Activated naive CD8-positive, alpha-beta T cell treated with anti-CD3 and anti-CD28 coated beads for 36 hours (primary cell): ENCODE data around the gene SVIP. TPM values are rescaled to one million over a fixed set of nuclear protein-coding genes. Genes with fewer than 3 reads are reported as not detected.

Source experiments
- DNase-seq: peaks from one replicate; pipeline ENCODE4 v3.0.0; 2021
- H3K27ac Mint-ChIP-seq: one replicate; pipeline ENCODE4 v1.8.0; 2022; ENCODE audit warnings: mild to moderate bottlenecking, moderate library complexity, mixed read lengths
- H3K27me3 Mint-ChIP-seq: one replicate; pipeline ENCODE4 v1.8.0; 2022; ENCODE audit warnings: mild to moderate bottlenecking, mixed read lengths
- H3K36me3 Mint-ChIP-seq: one replicate; pipeline ENCODE4 v1.8.0; 2021; ENCODE audit warnings: mild to moderate bottlenecking, mixed read lengths
- H3K4me1 Mint-ChIP-seq: one replicate; pipeline ENCODE4 v1.8.0; 2021; ENCODE audit warnings: mixed read lengths
- H3K4me3 Mint-ChIP-seq: one replicate; pipeline ENCODE4 v1.8.0; 2022; ENCODE audit warnings: mild to moderate bottlenecking, moderate library complexity, mixed read lengths
- H3K9me3 Mint-ChIP-seq: one replicate; pipeline ENCODE4 v1.8.0; 2022; ENCODE audit warnings: mixed read lengths
- total RNA-seq, 2 experiments: library from RNA; stranded (reverse); gene quantifications; one replicate each; pipeline ENCODE4 v1.2.3, GENCODE V29; 2021

Gene SVIP
- total RNA-seq = 10 to 100 TPM; 79.4 to 86.7 TPM

GRCh38 chr11:22829231-22830081 is at the start of gene SVIP:
Gene SVIP (minus strand): TSS chr11:22829801. CDS start chr11:22829748, 53 bp downstream.
- Mint-ChIP-seq H3K27me3 (no peaks in the 10 kb centered on the region), H3K27ac (peak within 1 kb of the TSS; percentile 90)
- DNase-seq = peak; percentile 90

GRCh38 chr11:22878604-22879003 is 49.0 kb upstream of the SVIP start:
- H3K27me3 Mint-ChIP-seq = no peaks in the 10 kb centered on the region
- H3K36me3 Mint-ChIP-seq = no peaks in the 10 kb centered on the region
- no peak for DNase-seq
- no peaks in the 10 kb centered on the region for H3K4me1 Mint-ChIP-seq
- no peak overlapping the region for H3K4me3 Mint-ChIP-seq
- no peak overlapping the region for H3K27ac Mint-ChIP-seq
- H3K9me3 Mint-ChIP-seq = no peaks in the 10 kb centered on the region

More at GRCh38 chr11:22829231-22830081, at the start of gene SVIP:
- H3K4me3 Mint-ChIP-seq = peak within 1 kb of the TSS; percentile 84
- no peaks in the 10 kb centered on the region for H3K9me3 Mint-ChIP-seq
- peaks cover 14% of the 10 kb centered on the region for H3K36me3 Mint-ChIP-seq
- peaks cover 15% of the 10 kb centered on the region for H3K4me1 Mint-ChIP-seq

- Mint-ChIP-seq H3K4me3 (no peak overlapping the region), H3K27ac (no peak overlapping the region)
- DNase-seq = no peak
Observed at GRCh38 chr11:22878039-22878438, 48.4 kb upstream of the SVIP start.

GRCh38 chr11:22875869-22876473 is 46.4 kb upstream of the SVIP start:
- no peaks in the 10 kb centered on the region for H3K9me3 Mint-ChIP-seq
- H3K4me3 Mint-ChIP-seq = no peak overlapping the region
- no peaks in the 10 kb centered on the region for H3K27me3 Mint-ChIP-seq

More at GRCh38 chr11:22878039-22878438, 48.4 kb upstream of the SVIP start:
- Mint-ChIP-seq H3K4me1 (no peaks in the 10 kb centered on the region), H3K36me3 (no peaks in the 10 kb centered on the region), H3K9me3 (no peaks in the 10 kb centered on the region), H3K27me3 (no peaks in the 10 kb centered on the region)

GRCh38 chr11:22869325-22869724 is 39.7 kb upstream of the SVIP start:
- H3K27ac Mint-ChIP-seq = no peak overlapping the region
- H3K36me3 Mint-ChIP-seq = peaks cover 2% of the 10 kb centered on the region
- H3K27me3 Mint-ChIP-seq = no peaks in the 10 kb centered on the region

More at GRCh38 chr11:22875869-22876473, 46.4 kb upstream of the SVIP start:
- Mint-ChIP-seq H3K27ac (no peak overlapping the region), H3K4me1 (no peaks in the 10 kb centered on the region), H3K36me3 (no peaks in the 10 kb centered on the region)
- DNase-seq = peak; percentile 26

GRCh38 chr11:22860241-22860640 is 30.6 kb upstream of the SVIP start, which contains the start of gene CCDC179:
Gene CCDC179 (minus strand): TSS chr11:22860474. CDS start chr11:22860421, 53 bp downstream.
- no peak within 1 kb of the TSS for H3K27ac Mint-ChIP-seq
- H3K27me3 Mint-ChIP-seq = no peaks in the 10 kb centered on the region
- H3K36me3 Mint-ChIP-seq = peaks cover 5% of the 10 kb centered on the region
- no peak within 1 kb of the TSS for H3K4me3 Mint-ChIP-seq
- DNase-seq = no peak
- H3K4me1 Mint-ChIP-seq = no peaks in the 10 kb centered on the region
- H3K9me3 Mint-ChIP-seq = no peaks in the 10 kb centered on the region

More at GRCh38 chr11:22869325-22869724, 39.7 kb upstream of the SVIP start:
- Mint-ChIP-seq H3K4me3 (no peak overlapping the region), H3K9me3 (no peaks in the 10 kb centered on the region), H3K4me1 (no peaks in the 10 kb centered on the region)
- no peak for DNase-seq

GRCh38 chr11:22859756-22860155 is 30.2 kb upstream of the SVIP start:
- no peak for DNase-seq
- Mint-ChIP-seq H3K4me1 (no peaks in the 10 kb centered on the region), H3K9me3 (no peaks in the 10 kb centered on the region), H3K27me3 (no peaks in the 10 kb centered on the region), H3K4me3 (no peak overlapping the region), H3K36me3 (peaks cover 4% of the 10 kb centered on the region), H3K27ac (no peak overlapping the region)

GRCh38 chr11:22851477-22851876 is 21.9 kb upstream of the SVIP start:
- no peaks in the 10 kb centered on the region for H3K27me3 Mint-ChIP-seq
- H3K4me3 Mint-ChIP-seq = no peak overlapping the region

GRCh38 chr11:22846726-22847125 is 17.1 kb upstream of the SVIP start:
- H3K36me3 Mint-ChIP-seq = peaks cover 3% of the 10 kb centered on the region
- no peak overlapping the region for H3K4me3 Mint-ChIP-seq
- H3K9me3 Mint-ChIP-seq = no peaks in the 10 kb centered on the region
- no peak overlapping the region for H3K27ac Mint-ChIP-seq
- H3K4me1 Mint-ChIP-seq = no peaks in the 10 kb centered on the region
- DNase-seq = no peak
- H3K27me3 Mint-ChIP-seq = no peaks in the 10 kb centered on the region

More at GRCh38 chr11:22851477-22851876, 21.9 kb upstream of the SVIP start:
- peaks cover 2% of the 10 kb centered on the region for H3K9me3 Mint-ChIP-seq
- peaks cover 6% of the 10 kb centered on the region for H3K36me3 Mint-ChIP-seq
- no peaks in the 10 kb centered on the region for H3K4me1 Mint-ChIP-seq
- no peak overlapping the region for H3K27ac Mint-ChIP-seq
- no peak for DNase-seq

GRCh38 chr11:22832315-22833015 is 2.9 kb upstream of the SVIP start:
- H3K4me3 Mint-ChIP-seq = no peak overlapping the region
- H3K36me3 Mint-ChIP-seq = peaks cover 6% of the 10 kb centered on the region
- H3K27me3 Mint-ChIP-seq = no peaks in the 10 kb centered on the region
- no peak for DNase-seq
- no peaks in the 10 kb centered on the region for H3K9me3 Mint-ChIP-seq
- H3K4me1 Mint-ChIP-seq = peaks cover 11% of the 10 kb centered on the region
- H3K27ac Mint-ChIP-seq = no peak overlapping the region

- Mint-ChIP-seq H3K4me3 (peak overlapping the region; percentile 84), H3K36me3 (peaks cover 11% of the 10 kb centered on the region), H3K9me3 (no peaks in the 10 kb centered on the region), H3K27me3 (no peaks in the 10 kb centered on the region), H3K27ac (peak overlapping the region; percentile 65), H3K4me1 (peaks cover 15% of the 10 kb centered on the region)
- DNase-seq = no peak
Observed at GRCh38 chr11:22830082-22830414, 447 bp upstream of the SVIP start.

GRCh38 chr11:22828373-22828772 is 1.2 kb downstream of the SVIP start:
- no peak for DNase-seq
- H3K4me3 Mint-ChIP-seq = peak overlapping the region; percentile 84
- no peaks in the 10 kb centered on the region for H3K9me3 Mint-ChIP-seq
- H3K4me1 Mint-ChIP-seq = peaks cover 15% of the 10 kb centered on the region
- H3K27ac Mint-ChIP-seq = peak overlapping the region; percentile 90
- no peaks in the 10 kb centered on the region for H3K27me3 Mint-ChIP-seq
- H3K36me3 Mint-ChIP-seq = peaks cover 14% of the 10 kb centered on the region

- no peak for DNase-seq
- H3K4me3 Mint-ChIP-seq = no peak overlapping the region
- peaks cover 44% of the 10 kb centered on the region for H3K36me3 Mint-ChIP-seq
- H3K27me3 Mint-ChIP-seq = no peaks in the 10 kb centered on the region
- peaks cover 5% of the 10 kb centered on the region for H3K9me3 Mint-ChIP-seq
- no peak overlapping the region for H3K27ac Mint-ChIP-seq
- peaks cover 2% of the 10 kb centered on the region for H3K4me1 Mint-ChIP-seq
Observed at GRCh38 chr11:22822203-22822602, 7.4 kb downstream of the SVIP start.

GRCh38 chr11:22809893-22810292 is 19.7 kb downstream of the SVIP start:
- Mint-ChIP-seq H3K36me3 (peaks cover 15% of the 10 kb centered on the region), H3K9me3 (peaks cover 10% of the 10 kb centered on the region), H3K4me1 (no peaks in the 10 kb centered on the region), H3K27me3 (no peaks in the 10 kb centered on the region), H3K4me3 (no peak overlapping the region), H3K27ac (no peak overlapping the region)
- DNase-seq = no peak

GRCh38 chr11:22808571-22809197 is 20.9 kb downstream of the SVIP start:
- Mint-ChIP-seq H3K4me1 (no peaks in the 10 kb centered on the region), H3K36me3 (peaks cover 12% of the 10 kb centered on the region), H3K27ac (no peak overlapping the region), H3K4me3 (no peak overlapping the region), H3K9me3 (peaks cover 10% of the 10 kb centered on the region), H3K27me3 (no peaks in the 10 kb centered on the region)
- no peak for DNase-seq
